PFSK-1 (cell line): ENCODE data around the gene POLR2I.

Source experiments
- POLR2AphosphoS5 ChIP-seq: IDR thresholded peaks from 2 replicates; pipeline ENCODE4 v1.6.1; 2012; ENCODE audit warnings: low read depth, mild to moderate bottlenecking, control low read depth, low read length, moderate library complexity
- TF ChIP-seq, protein P1 (sequence below), 2 experiments: IDR thresholded peaks; 2 replicates each; pipeline versions ENCODE4 v1.6.1 to v1.8.0; 2011 to 2012; ENCODE audit warnings: low read depth in 2 of 2, low read length in 2 of 2, control low read depth in 1 of 2, inconsistent platforms in 1 of 2, mild to moderate bottlenecking in 1 of 2, moderate library complexity in 1 of 2; ENCODE audit not compliant: insufficient read depth in 1 of 2

DNA sequence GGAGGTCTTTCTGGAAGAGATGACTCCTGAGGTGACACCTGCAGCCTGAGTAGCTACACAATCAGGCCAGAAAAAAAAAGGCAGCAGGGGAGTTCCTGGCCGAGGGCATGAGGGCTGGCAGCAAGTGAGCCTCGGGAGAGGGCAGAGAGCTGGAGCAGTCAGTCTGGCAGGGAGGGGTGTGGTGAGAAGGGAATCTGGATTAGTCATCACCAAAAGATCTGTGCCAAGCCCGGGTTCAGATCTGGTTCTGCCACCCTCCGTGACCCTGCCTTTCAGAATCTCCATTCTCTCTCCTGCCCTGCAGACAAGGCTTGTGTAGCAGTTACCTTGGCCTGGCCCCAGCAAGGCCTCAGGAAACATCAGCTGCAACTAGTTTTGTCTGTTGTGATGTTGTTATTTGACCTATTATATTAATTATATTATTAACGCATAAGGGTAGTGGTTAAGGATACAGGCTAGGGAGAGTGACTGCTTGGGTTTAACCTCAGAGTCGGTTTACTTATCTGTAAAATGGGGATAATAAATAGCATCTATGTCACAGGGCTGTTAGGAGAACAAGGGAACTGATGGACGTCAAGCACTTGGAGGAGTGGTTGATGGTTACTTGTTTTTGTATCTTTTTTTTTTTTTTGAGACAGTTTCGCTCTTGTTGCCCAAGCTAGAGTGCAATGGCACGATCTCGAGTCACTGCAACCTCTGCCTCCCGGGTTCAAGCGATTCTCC is 22.4 kb upstream of the POLR2I start:
- TF ChIP-seq, protein P1, sequence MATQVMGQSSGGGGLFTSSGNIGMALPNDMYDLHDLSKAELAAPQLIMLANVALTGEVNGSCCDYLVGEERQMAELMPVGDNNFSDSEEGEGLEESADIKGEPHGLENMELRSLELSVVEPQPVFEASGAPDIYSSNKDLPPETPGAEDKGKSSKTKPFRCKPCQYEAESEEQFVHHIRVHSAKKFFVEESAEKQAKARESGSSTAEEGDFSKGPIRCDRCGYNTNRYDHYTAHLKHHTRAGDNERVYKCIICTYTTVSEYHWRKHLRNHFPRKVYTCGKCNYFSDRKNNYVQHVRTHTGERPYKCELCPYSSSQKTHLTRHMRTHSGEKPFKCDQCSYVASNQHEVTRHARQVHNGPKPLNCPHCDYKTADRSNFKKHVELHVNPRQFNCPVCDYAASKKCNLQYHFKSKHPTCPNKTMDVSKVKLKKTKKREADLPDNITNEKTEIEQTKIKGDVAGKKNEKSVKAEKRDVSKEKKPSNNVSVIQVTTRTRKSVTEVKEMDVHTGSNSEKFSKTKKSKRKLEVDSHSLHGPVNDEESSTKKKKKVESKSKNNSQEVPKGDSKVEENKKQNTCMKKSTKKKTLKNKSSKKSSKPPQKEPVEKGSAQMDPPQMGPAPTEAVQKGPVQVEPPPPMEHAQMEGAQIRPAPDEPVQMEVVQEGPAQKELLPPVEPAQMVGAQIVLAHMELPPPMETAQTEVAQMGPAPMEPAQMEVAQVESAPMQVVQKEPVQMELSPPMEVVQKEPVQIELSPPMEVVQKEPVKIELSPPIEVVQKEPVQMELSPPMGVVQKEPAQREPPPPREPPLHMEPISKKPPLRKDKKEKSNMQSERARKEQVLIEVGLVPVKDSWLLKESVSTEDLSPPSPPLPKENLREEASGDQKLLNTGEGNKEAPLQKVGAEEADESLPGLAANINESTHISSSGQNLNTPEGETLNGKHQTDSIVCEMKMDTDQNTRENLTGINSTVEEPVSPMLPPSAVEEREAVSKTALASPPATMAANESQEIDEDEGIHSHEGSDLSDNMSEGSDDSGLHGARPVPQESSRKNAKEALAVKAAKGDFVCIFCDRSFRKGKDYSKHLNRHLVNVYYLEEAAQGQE (IDR thresholded peaks at IDR 0.05; ENCODE audit: insufficient read depth in 1 of 2, low read depth in 2 of 2, low read length in 2 of 2), result no peak
- no peak for TF ChIP-seq POLR2AphosphoS5
